ENCODE measurements around the gene ZNF429. TPM values are rescaled to one million over a fixed set of nuclear protein-coding genes. Genes with fewer than 3 reads are reported as not detected.
"Not testable (repeated sequence)": the region's sequence is repeated elsewhere in the genome, so short reads cannot be mapped to it uniquely, and the experiment has no call there.

Gene ZNF429
- total and polyA plus RNA-seq, 2 experiments from 2014 or later: 30.3 to 53.9 TPM

DNA sequence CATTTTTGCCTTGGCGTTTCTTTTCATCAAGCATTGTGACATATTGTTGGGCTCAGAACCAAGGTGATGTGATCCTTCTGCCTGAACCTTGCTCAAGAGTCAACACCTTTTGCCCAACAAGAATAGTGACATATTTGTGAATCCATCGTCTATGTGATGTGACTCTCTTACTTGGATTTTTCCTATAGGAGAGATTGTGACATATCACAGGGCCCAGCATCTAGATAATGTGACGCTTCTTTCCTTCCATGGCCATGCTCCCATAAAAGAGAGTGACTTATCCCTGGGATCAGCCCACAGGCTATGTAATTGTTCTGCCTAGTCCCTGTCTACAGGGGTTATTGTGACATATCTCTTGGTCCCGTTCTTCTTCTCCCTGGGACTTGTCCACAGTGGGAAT, 8.5 kb upstream of the ZNF429 start:
- Histone ChIP-seq H3K27ac (no peak overlapping the region), H3K9me3 (ENCODE audit: low read depth) (no peaks in the 10 kb centered on the region), H3K36me3 (no peaks in the 10 kb centered on the region), H3K4me3 (no peak overlapping the region), H3K27me3 (no peaks in the 10 kb centered on the region), H3K4me1 (ENCODE audit: low read depth) (no peaks in the 10 kb centered on the region)
- DNase-seq (ENCODE audit: low read depth in 1 of 2, low spot score in 1 of 2): no peak
- TF ChIP-seq, protein P1, sequence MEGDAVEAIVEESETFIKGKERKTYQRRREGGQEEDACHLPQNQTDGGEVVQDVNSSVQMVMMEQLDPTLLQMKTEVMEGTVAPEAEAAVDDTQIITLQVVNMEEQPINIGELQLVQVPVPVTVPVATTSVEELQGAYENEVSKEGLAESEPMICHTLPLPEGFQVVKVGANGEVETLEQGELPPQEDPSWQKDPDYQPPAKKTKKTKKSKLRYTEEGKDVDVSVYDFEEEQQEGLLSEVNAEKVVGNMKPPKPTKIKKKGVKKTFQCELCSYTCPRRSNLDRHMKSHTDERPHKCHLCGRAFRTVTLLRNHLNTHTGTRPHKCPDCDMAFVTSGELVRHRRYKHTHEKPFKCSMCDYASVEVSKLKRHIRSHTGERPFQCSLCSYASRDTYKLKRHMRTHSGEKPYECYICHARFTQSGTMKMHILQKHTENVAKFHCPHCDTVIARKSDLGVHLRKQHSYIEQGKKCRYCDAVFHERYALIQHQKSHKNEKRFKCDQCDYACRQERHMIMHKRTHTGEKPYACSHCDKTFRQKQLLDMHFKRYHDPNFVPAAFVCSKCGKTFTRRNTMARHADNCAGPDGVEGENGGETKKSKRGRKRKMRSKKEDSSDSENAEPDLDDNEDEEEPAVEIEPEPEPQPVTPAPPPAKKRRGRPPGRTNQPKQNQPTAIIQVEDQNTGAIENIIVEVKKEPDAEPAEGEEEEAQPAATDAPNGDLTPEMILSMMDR (IDR thresholded peaks at IDR 0.05; ENCODE audit: low read depth, low read length): no peak

GRCh38 chr19:21498651-21499050, 6.8 kb upstream of the ZNF429 start:
- no peaks in the 10 kb centered on the region for H3K27me3 ChIP-seq
- no peak for DNase-seq (ENCODE audit: low read depth in 1 of 2, low spot score in 1 of 2)
- H3K27ac ChIP-seq: no peak overlapping the region
- TF ChIP-seq, protein P1 (IDR thresholded peaks at IDR 0.05; ENCODE audit: low read depth, low read length): no peak
- no peaks in the 10 kb centered on the region for H3K36me3 ChIP-seq
- no peaks in the 10 kb centered on the region for H3K9me3 ChIP-seq (ENCODE audit: low read depth)
- no peaks in the 10 kb centered on the region for H3K4me1 ChIP-seq (ENCODE audit: low read depth)
- H3K4me3 ChIP-seq: no peak overlapping the region

- TF ChIP-seq, protein P1 (IDR thresholded peaks at IDR 0.05; ENCODE audit: low read depth, low read length): no peak
- Histone ChIP-seq H3K27ac (no peak overlapping the region), H3K9me3 (ENCODE audit: low read depth) (no peaks in the 10 kb centered on the region), H3K27me3 (no peaks in the 10 kb centered on the region), H3K4me1 (ENCODE audit: low read depth) (peaks cover 4% of the 10 kb centered on the region), H3K4me3 (no peak overlapping the region), H3K36me3 (no peaks in the 10 kb centered on the region)
- DNase-seq (ENCODE audit: low read depth in 1 of 2, low spot score in 1 of 2): no peak
These were observed 2.8 kb downstream of the ZNF429 start for GRCh38 chr19:21508198-21508597.

GRCh38 chr19:21511058-21511457, 5.7 kb downstream of the ZNF429 start:
- not testable (repeated sequence) for H3K36me3 ChIP-seq; H3K27me3 ChIP-seq; DNase-seq (ENCODE audit: low read depth in 1 of 2, low spot score in 1 of 2); H3K4me3 ChIP-seq; H3K27ac ChIP-seq; H3K9me3 ChIP-seq (ENCODE audit: low read depth); H3K4me1 ChIP-seq (ENCODE audit: low read depth)

- H3K27me3 ChIP-seq; H3K36me3 ChIP-seq; H3K4me3 ChIP-seq; H3K9me3 ChIP-seq (ENCODE audit: low read depth); H3K4me1 ChIP-seq (ENCODE audit: low read depth); DNase-seq (ENCODE audit: low read depth in 1 of 2, low spot score in 1 of 2); H3K27ac ChIP-seq: not testable (repeated sequence)
These were observed 7.2 kb downstream of the ZNF429 start for GRCh38 chr19:21512609-21513008.

DNA sequence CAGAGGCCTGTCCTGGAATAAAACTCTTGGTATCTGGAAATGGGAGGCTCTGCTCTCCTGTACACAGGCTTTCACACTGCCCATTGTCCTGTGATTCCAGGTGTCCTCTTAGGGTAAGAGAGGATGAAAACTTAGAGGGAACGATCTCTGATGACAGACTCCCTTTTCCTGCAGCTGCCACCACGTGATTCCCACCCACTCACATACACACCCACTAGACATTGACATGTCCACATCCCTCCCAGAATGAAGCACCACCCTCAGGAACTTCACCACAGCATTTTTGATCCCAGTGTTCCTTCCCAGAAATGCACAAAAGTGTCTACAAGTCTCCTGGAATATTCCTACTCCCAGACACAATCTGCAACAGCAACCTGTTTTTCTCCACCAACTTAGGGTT, 8.2 kb downstream of the ZNF429 start:
- Histone ChIP-seq H3K36me3 (peaks cover 1% of the 10 kb centered on the region), H3K4me1 (ENCODE audit: low read depth) (no peaks in the 10 kb centered on the region), H3K4me3 (no peak overlapping the region), H3K27me3 (no peaks in the 10 kb centered on the region), H3K9me3 (ENCODE audit: low read depth) (no peaks in the 10 kb centered on the region), H3K27ac (no peak overlapping the region)
- TF ChIP-seq, protein P1 (IDR thresholded peaks at IDR 0.05; ENCODE audit: low read depth, low read length): no peak
- DNase-seq (ENCODE audit: low read depth in 1 of 2, low spot score in 1 of 2): no peak

DNA sequence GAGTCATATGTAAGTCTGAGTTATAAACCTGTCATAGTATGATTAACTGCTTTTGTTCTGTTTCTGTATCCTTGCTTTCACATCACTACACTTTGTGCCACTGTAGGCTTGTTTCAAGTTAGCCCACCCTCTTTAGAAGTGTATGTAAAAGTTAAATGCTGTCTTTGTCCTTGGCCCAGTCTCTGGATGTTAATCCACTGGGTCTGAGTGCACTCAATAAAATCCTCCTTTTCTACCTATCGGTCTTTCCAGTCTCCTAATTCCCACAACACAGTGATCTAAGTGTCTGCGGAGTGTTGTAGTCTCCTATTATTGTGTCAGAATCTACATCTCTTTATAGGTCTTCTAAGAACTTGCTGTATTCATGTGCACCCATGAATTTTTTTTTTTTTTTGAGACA, 14.1 kb downstream of the ZNF429 start:
- Histone ChIP-seq H3K4me1 (ENCODE audit: low read depth) (no peaks in the 10 kb centered on the region), H3K36me3 (peaks cover 10% of the 10 kb centered on the region), H3K27ac (no peak overlapping the region), H3K27me3 (no peaks in the 10 kb centered on the region), H3K9me3 (ENCODE audit: low read depth) (no peaks in the 10 kb centered on the region), H3K4me3 (no peak overlapping the region)
- peak in 1 of 2 donors; percentile 1 for DNase-seq (ENCODE audit: low read depth in 1 of 2, low spot score in 1 of 2)
- TF ChIP-seq, protein P1 (IDR thresholded peaks at IDR 0.05; ENCODE audit: low read depth, low read length): no peak
